IMR-90 (cell line): ENCODE results near the gene TOX3. TPM values are rescaled to one million over a fixed set of nuclear protein-coding genes. Genes with fewer than 3 reads are reported as not detected.

Experiments used
- ATAC-seq: fragments of 200-7000 bp; cut with Tn5 transposase; 2 replicates; pipeline ENCODE4 v1.9.1; 2020; ENCODE audit warnings: low read depth, mild to moderate bottlenecking, moderate library complexity
- BruUV-seq: library from RNA; stranded (reverse); fragments of 400-500 nt; replicated peaks from 2 replicates; lab custom pipeline; 2021; lab: Mats Ljungman, UMichigan
- CTCF ChIA-PET: fragments of 300-600 bp; formaldehyde crosslinking; extraction: SDS; loops from one replicate; lab custom pipeline; 2021; ENCODE audit warnings: antibody characterized with exemption; lab: Yijun Ruan, JAX
- POLR2A ChIA-PET: fragments of 300-600 bp; sonication (Branson Sonifier 250); formaldehyde crosslinking; loops from one replicate; lab custom pipeline; 2022; ENCODE audit warnings: antibody characterized with exemption; ENCODE audit not compliant: unreplicated experiment; lab: Charles Lee
- DNase-seq: peaks from one replicate; pipeline ENCODE4 v3.0.0; 2013
- H2AFZ ChIP-seq: replicated peaks from 2 replicates; pipeline ENCODE3; 2013; ENCODE audit warnings: low read length, mild to moderate bottlenecking; ENCODE audit not compliant: poor library complexity
- H2AK5ac ChIP-seq: 2 replicates; pipeline ENCODE4 v1.6.1; 2013; ENCODE audit warnings: low read depth, low read length, inconsistent platforms
- H2AK9ac ChIP-seq: replicated peaks from 2 replicates; pipeline ENCODE3; 2013; ENCODE audit warnings: mild to moderate bottlenecking, low read depth, low read length, moderate library complexity; ENCODE audit not compliant: poor library complexity
- H2BK120ac ChIP-seq: 2 replicates; pipeline ENCODE4 v1.6.1; 2013; ENCODE audit warnings: low read depth, low read length, inconsistent platforms
- H2BK15ac ChIP-seq: 3 replicates; pipeline ENCODE4 v1.6.1; 2013; ENCODE audit warnings: low read depth, low read length, inconsistent platforms
- H2BK20ac ChIP-seq: 2 replicates; pipeline ENCODE4 v1.6.1; 2013; ENCODE audit warnings: low read depth, mild to moderate bottlenecking, inconsistent platforms, low read length, moderate library complexity
- H2BK5ac ChIP-seq: 2 replicates; pipeline ENCODE4 v1.6.1; 2013; ENCODE audit warnings: mild to moderate bottlenecking, low read depth, low read length, inconsistent platforms; ENCODE audit not compliant: poor library complexity, severe bottlenecking
- H3K14ac ChIP-seq: replicated peaks from 2 replicates; pipeline ENCODE4 v1.6.1; 2013; ENCODE audit warnings: low read depth, low read length, inconsistent platforms
- H3K18ac ChIP-seq: 2 replicates; pipeline ENCODE4 v1.6.1; 2013; ENCODE audit warnings: low read depth, low read length, control low read depth
- H3K23ac ChIP-seq: 2 replicates; pipeline ENCODE4 v1.6.1; 2013; ENCODE audit warnings: low read depth, low read length, inconsistent platforms
- H3K27ac ChIP-seq: 2 replicates; pipeline ENCODE4 v1.5.1; 2013; ENCODE audit warnings: mild to moderate bottlenecking, control low read depth, low read length; ENCODE audit not compliant: insufficient read depth
- H3K27me3 ChIP-seq: 2 replicates; pipeline ENCODE4 v1.6.1; 2013; ENCODE audit warnings: low read length; ENCODE audit not compliant: control insufficient read depth, insufficient read depth
- H3K36me3 ChIP-seq: 2 replicates; pipeline ENCODE4 v1.6.1; 2013; ENCODE audit warnings: low read length, mixed read lengths; ENCODE audit not compliant: control insufficient read depth, insufficient read depth
- H3K4ac ChIP-seq: 2 replicates; pipeline ENCODE4 v1.6.1; 2013; ENCODE audit warnings: low read depth, low read length, inconsistent platforms
- H3K4me1 ChIP-seq: 2 replicates; pipeline ENCODE4 v1.6.1; 2013; ENCODE audit warnings: low read length, mixed read lengths; ENCODE audit not compliant: control insufficient read depth, insufficient read depth
- H3K4me2 ChIP-seq: 2 replicates; pipeline ENCODE4 v1.6.1; 2013; ENCODE audit warnings: low read depth, mild to moderate bottlenecking, control low read depth, low read length, moderate library complexity
- H3K4me3 ChIP-seq: 2 replicates; pipeline ENCODE4 v1.5.1; 2013; ENCODE audit warnings: low read depth, mild to moderate bottlenecking, control low read depth, low read length, moderate library complexity; ENCODE audit not compliant: insufficient read depth
- H3K56ac ChIP-seq: 2 replicates; pipeline ENCODE4 v1.6.1; 2013; ENCODE audit warnings: low read length, inconsistent platforms; ENCODE audit not compliant: insufficient read depth; ENCODE audit errors: extremely low read depth
- H3K79me1 ChIP-seq, 2 experiments: 2 replicates each; pipeline ENCODE4 v1.6.1; 2013; ENCODE audit warnings: low read length in 2 of 2, inconsistent platforms in 1 of 2, low read depth in 1 of 2
- H3K9ac ChIP-seq: 2 replicates; pipeline ENCODE4 v1.6.1; 2013; ENCODE audit warnings: low read depth, low read length, control low read depth
- H3K9me1 ChIP-seq: 2 replicates; pipeline ENCODE4 v1.6.1; 2013; ENCODE audit warnings: low read length, inconsistent platforms; ENCODE audit not compliant: insufficient read depth
- H3K9me3 ChIP-seq: 2 replicates; pipeline ENCODE4 v1.6.1; 2013; ENCODE audit warnings: low read length; ENCODE audit not compliant: control insufficient read depth, insufficient read depth
- H4K20me1 ChIP-seq: 2 replicates; pipeline ENCODE4 v1.6.1; 2013; ENCODE audit warnings: low read length, inconsistent platforms; ENCODE audit not compliant: insufficient read depth
- H4K5ac ChIP-seq: 2 replicates; pipeline ENCODE4 v1.6.1; 2013; ENCODE audit warnings: mild to moderate bottlenecking, low read depth, low read length, control low read depth
- H4K8ac ChIP-seq, 2 experiments: 2 replicates each; pipeline ENCODE4 v1.6.1; 2013; ENCODE audit warnings: low read depth in 2 of 2, low read length in 2 of 2, control low read depth in 1 of 2, inconsistent platforms in 1 of 2
- H4K91ac ChIP-seq: 2 replicates; pipeline ENCODE4 v1.6.1; 2013; ENCODE audit warnings: low read depth, low read length, inconsistent platforms; ENCODE audit not compliant: insufficient read depth
- CHD1 ChIP-seq: IDR thresholded peaks from 2 replicates; pipeline ENCODE4 v1.6.1; 2012; ENCODE audit warnings: low read depth, low read length, improper control_type of control experiment
- NFE2L2 ChIP-seq: fragments of 150-350 bp; IDR thresholded peaks from 2 replicates; pipeline ENCODE4 v1.6.1; 2016; ENCODE audit warnings: low read depth, mild to moderate bottlenecking, low read length
- WGBS, 2 experiments: methylation state at CpG; one replicate each; pipeline versions ENCODE4 v1.1.5 to v1.1.7; 2013; ENCODE audit warnings: missing lambda C conversion rate in 2 of 2; ENCODE audit not compliant: insufficient read length in 1 of 2; ENCODE audit errors: extremely low coverage in 2 of 2; 5-methylcytosine and 5-hydroxymethylcytosine counted together
- dilution Hi-C: fragments of 300-500 bp; cut with HindIII; formaldehyde crosslinking; loops from one replicate; pipeline ENCODE4 v1.14.3; 2018; ENCODE audit warnings: low sequenced_read_pairs; ENCODE audit not compliant: unreplicated experiment
- in situ Hi-C: fragments of 300-500 bp; cut with MboI; formaldehyde crosslinking; loops from 3 replicates; pipeline ENCODE4 v1.14.3; 2019; ENCODE audit warnings: low sequenced_read_pairs, inconsistent platforms, mixed read lengths
- intact Hi-C: fragments of 100-400 bp; cut with micrococcal nuclease; formaldehyde crosslinking; loops from 2 replicates; pipeline ENCODE4 v1.10.0; 2022
- polyA plus RNA-seq, 3 experiments: library from polyadenylated mRNA; depleted of rRNA; stranded (reverse); fragments of >200 nt; gene quantifications; 2 replicates each; pipeline ENCODE4 v1.2.3, GENCODE V29; 2012; ENCODE audit warnings: low replicate concordance in 1 of 3
- total RNA-seq: library from RNA; depleted of rRNA; stranded (reverse); fragments of >200 nt; gene quantifications from 2 replicates; pipeline ENCODE4 v1.2.3, GENCODE V29; 2012

The TOX3 gene
- total and polyA plus RNA-seq, 2 of the 4 experiments (the other 2 are of a cell fraction), result not detected

GRCh38 chr16:52581530-52581929 is 34.6 kb upstream of the TOX3 start:
- Histone ChIP-seq H3K4me1 (no peaks in the 10 kb centered on the region), H3K4me3 (no peak overlapping the region), H3K79me1 (no peaks in the 10 kb centered on the region), H4K5ac (no peak overlapping the region), H2BK15ac (no peak overlapping the region), H2BK20ac (no peak overlapping the region), H4K91ac (no peak overlapping the region), H2AK9ac (no peak overlapping the region), H2BK120ac (no peak overlapping the region), H3K56ac (no peak overlapping the region), H3K18ac (no peak overlapping the region), H3K27ac (no peak overlapping the region), H3K14ac (no peak overlapping the region), H3K9me3 (peaks cover 4% of the 10 kb centered on the region; the same call in 1 of the 2 replicates), H2AFZ (no peak overlapping the region), H2AK5ac (no peak overlapping the region), H4K20me1 (no peaks in the 10 kb centered on the region), H2BK5ac (no peak overlapping the region), H3K36me3 (no peaks in the 10 kb centered on the region), H3K4ac (no peak overlapping the region), H3K9ac (no peak overlapping the region), H4K8ac (no peak overlapping the region), H3K9me1 (no peaks in the 10 kb centered on the region), H3K4me2 (no peak overlapping the region), H3K23ac (no peak overlapping the region), H3K27me3 (no peaks in the 10 kb centered on the region)
- ChIA-PET CTCF (no interaction called here), POLR2A (no interaction called here)
- DNase-seq, result no peak
- no CpG with 5 or more reads among the region's 4 CpGs for WGBS, 2 experiments
- intact Hi-C loops, result no loop called here
- TF ChIP-seq CHD1 (no peak), NFE2L2 (no peak)
- BruUV-seq, result no TSS peak
- no peak for ATAC-seq
- in situ Hi-C loops, result no loop called here
- dilution Hi-C loops, result no loop called here
